Activated T-cell treated with anti-CD3 and anti-CD28 coated beads, Interleukin-2, amount 50 U/mL, for 1 hour (primary cell): ENCODE data around the gene SFSWAP.

Experiments
- DNase-seq: peaks from one replicate; pipeline ENCODE4 v3.0.0-alpha.2; 2020

The SFSWAP gene

DNA sequence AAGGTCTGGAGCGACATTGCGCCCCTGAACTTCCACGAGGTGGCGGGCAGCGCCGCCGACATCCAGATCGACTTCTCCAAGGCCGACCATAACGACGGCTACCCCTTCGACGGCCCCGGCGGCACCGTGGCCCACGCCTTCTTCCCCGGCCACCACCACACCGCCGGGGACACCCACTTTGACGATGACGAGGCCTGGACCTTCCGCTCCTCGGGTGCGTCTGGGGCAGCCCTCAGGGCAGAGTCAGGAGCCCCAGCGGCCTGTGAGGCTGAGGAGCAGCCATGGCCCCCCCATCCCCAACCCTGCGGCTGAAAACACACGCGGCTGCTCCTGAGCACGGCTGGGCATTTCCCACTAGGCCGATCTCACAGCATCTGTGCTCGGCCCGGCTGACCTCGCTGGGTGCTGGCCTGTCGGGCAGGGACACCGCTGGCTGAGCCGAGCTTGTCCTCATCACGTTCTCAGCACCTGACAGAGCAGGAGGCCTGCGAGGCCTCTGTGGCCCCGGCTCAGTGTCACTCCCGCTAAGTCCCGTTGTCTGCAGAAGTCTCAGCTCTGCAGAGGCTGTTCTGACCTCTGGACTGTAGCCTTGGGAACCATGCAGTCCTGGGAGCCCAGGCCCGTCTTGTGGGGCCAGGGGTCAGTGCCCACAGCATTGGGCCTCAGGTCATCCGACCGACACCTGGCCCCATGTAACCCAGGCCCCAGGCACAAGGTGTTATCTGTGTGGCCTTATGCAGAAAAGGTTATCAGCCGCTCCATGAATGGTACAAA, 129.9 kb downstream of the SFSWAP start:
- no peak for DNase-seq

DNA sequence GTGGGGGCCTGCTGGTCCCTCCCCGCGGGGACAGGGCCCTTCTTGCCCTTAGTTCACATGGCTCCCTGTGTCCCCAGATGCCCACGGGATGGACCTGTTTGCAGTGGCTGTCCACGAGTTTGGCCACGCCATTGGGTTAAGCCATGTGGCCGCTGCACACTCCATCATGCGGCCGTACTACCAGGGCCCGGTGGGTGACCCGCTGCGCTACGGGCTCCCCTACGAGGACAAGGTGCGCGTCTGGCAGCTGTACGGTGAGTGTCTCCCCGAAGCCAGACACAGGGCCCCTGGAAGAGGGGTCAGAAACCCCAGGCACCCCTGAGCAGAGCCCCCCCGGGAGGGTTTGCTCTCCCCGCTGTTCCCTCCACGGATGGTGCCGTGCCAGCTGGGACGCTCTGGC, 130.7 kb downstream of the SFSWAP start:
- no peak for DNase-seq

DNA sequence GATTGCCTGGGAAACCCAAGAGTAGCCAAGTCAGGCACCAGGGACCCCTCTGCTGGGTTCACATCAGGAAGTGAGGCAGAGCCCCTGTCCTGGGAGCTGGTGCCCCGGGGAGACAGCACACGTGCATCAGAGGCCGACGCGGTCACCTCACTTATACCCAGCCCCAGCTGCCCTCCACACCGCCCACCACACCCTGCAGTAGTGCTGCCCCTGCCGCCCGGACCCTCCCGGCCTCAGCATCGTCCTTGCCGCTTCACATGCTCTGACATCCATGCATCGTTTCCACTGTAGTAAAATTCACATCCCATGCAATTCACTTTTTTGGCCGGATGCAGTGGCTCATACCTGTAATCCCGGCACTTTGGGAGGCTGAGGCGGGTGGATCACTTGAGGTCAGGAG, 131.3 kb downstream of the SFSWAP start:
- DNase-seq: no peak

DNA sequence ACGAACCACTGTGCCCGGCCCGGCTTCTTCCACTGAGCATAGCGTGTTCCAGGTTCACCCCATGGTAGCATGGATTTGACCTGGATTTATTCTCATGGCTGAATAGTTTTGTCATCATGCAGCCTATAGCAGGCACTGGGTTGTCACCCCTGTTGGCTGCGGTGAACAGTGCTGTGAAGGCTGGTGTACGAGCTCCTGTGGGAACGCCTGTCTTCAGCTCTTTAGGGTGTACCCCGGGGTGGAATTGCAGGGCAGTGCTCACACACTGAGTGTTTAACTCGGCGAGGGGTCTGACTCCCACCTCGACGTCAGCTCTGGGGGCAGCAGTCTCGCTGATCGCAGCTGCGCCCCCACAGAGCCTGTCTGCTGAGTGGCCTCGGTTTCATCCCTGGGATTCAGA, 132.6 kb downstream of the SFSWAP start:
- DNase-seq: no peak

DNA sequence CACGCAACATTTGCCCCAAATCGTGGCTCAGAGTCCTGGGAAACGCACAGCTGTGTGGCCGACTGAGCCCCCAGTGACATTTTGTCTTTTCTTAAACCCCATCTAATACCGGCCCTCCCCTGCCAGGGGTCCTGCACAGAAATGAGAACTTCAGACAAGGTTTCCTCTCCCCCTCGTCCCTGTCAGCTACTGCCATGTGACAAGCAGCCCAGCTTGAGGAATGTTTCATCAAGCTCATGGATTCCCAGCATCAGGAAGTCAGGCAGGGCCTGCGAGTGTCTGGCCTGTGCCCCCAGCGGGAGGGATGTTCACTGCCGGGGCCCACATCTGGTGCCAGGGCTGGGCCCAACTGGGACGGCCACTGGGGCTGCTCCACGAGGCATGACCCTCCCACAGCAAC, 133.2 kb downstream of the SFSWAP start:
- no peak for DNase-seq

DNA sequence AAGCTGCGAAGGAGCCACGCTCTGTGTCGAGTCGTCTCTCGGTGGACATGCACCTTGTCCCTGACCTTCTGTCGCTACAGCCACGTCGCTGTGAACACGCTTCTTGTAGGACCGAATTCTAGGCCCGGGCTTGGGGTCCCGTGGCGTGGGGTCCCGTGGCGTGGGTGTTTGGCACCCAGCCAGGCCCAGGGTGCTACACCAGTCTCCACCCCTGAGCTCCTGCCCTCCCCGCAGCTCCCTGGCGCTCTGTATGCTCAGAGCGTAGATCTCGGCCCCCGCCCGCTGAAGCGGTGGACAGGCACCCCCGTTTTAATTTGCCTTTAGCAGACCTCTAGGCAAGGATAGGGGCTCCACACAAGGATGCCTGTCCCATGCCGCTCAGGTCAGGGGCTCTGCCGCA, 133.8 kb downstream of the SFSWAP start:
- DNase-seq: no peak

DNA sequence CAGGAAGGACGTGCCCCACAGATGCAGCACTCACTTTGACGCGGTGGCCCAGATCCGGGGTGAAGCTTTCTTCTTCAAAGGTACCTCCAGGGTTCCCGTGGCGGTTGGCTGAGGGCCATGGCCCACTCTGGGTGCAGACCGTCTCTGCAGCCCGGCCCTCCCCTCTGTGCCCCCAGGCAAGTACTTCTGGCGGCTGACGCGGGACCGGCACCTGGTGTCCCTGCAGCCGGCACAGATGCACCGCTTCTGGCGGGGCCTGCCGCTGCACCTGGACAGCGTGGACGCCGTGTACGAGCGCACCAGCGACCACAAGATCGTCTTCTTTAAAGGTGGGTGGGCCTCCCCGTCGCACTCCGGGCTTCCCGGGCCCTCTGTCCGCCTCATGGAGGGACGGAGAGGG, 134.2 kb downstream of the SFSWAP start:
- no peak for DNase-seq

DNA sequence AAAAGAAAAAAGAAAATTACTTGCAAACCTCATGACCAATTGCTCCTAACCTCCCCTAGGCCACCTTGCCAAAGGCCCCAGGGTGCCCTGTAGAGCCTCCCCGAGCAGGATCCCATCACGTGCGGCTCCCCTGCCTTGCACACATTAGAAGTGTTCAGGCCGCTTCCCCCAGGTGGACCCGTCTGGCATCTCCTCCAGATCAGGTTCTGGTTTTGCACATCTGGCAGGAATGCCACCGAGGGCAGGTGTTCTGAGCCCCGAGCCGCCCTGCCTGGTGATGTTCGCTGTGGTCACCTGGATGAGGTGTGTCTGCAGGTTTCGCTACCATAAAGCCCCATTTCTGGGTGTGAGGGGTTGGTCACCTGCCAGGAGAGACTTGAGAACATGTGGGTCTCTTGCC, 136.6 kb downstream of the SFSWAP start:
- DNase-seq: no peak

DNA sequence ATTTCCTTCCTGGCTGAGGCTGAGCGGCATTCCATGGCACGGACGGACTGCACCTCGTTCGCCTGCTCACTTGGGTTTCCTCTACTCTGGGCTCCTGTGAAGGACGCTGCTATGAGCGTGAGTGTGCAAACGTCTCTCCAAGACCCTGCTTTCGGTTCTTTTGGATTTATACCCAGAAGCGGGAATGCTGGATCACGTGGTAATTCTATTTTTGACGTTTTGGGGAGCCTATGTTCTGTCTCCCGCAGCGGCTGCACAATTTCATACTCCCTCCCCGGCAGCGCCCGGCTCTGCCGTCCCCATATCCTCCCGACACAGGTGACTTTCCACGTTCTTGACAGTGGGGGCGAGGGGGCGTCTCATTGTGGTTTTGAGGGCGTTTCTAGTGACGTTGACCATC, 137.9 kb downstream of the SFSWAP start:
- no peak for DNase-seq
